Endothelial cell of umbilical vein (primary cell): ENCODE measurements around the gene PDCD7. TPM values are rescaled to one million over a fixed set of nuclear protein-coding genes. Genes with fewer than 3 reads are reported as not detected.
"Not testable (repeated sequence)": the region's sequence is repeated elsewhere in the genome, so short reads cannot be mapped to it uniquely, and the experiment has no call there.

Experiments used
- BruUV-seq: library from RNA; stranded (reverse); fragments of 400-500 nt; replicated peaks from 2 replicates; lab custom pipeline; 2021; lab: Mats Ljungman, UMichigan
- CTCF ChIA-PET: fragments of 300-600, 350-600 bp; sonication (Branson Sonifier 250); formaldehyde crosslinking; loops from one replicate; lab custom pipeline; 2021; ENCODE audit warnings: antibody characterized with exemption, inconsistent platforms; lab: Charles Lee
- POLR2A ChIA-PET: fragments of 300-600, 350-600 bp; sonication (Branson Sonifier 250); formaldehyde crosslinking; loops from one replicate; lab custom pipeline; 2021; ENCODE audit warnings: antibody characterized with exemption, inconsistent platforms; lab: Charles Lee
- DNase-seq: peaks from one replicate; pipeline ENCODE4 v3.0.0-alpha.2; 2011; ENCODE audit warnings: low read depth, low spot score
- FAIRE-seq: peaks from 2 replicates; lab custom pipeline; 2011; peaks lifted over from hg19 to GRCh38; lab: Jason Lieb, UNC
- H2AFZ ChIP-seq: 2 replicates; pipeline ENCODE4 v1.6.0; 2012; ENCODE audit warnings: low read depth, low read length, control low read depth, inconsistent platforms
- H3K27ac ChIP-seq: 2 replicates; pipeline ENCODE4 v1.5.1; 2011; ENCODE audit warnings: low read depth, mild to moderate bottlenecking, control low read depth, low read length, moderate library complexity; ENCODE audit not compliant: insufficient read depth
- H3K27me3 ChIP-seq, 2 experiments: 2 replicates each; pipeline versions ENCODE4 v1.6.0 to v1.6.1; 2011; ENCODE audit warnings: low read length in 2 of 2, mixed read lengths in 1 of 2; ENCODE audit not compliant: control insufficient read depth in 2 of 2, insufficient read depth in 2 of 2
- H3K36me3 ChIP-seq, 2 experiments: 2 replicates in 1 of 2; 3 replicates in 1 of 2; pipeline ENCODE4 v1.5.1; 2011; ENCODE audit warnings: low read length in 2 of 2, mild to moderate bottlenecking in 1 of 2, moderate library complexity in 1 of 2; ENCODE audit not compliant: control insufficient read depth in 2 of 2, insufficient read depth in 2 of 2; ENCODE audit errors: extremely low read depth in 1 of 2
- H3K4me1 ChIP-seq: 3 replicates; pipeline ENCODE4 v1.5.1; 2011; ENCODE audit warnings: mild to moderate bottlenecking, low read length; ENCODE audit not compliant: control insufficient read depth, insufficient read depth; ENCODE audit errors: extremely low read depth
- H3K4me2 ChIP-seq: 2 replicates; pipeline ENCODE4 v1.6.1; 2011; ENCODE audit warnings: low read length, control low read depth, mixed read lengths; ENCODE audit not compliant: insufficient read depth
- H3K4me3 ChIP-seq, 3 experiments: fragments of 200-600 bp in 1 of 3; sonication (generic), shearing (Covaris generic) in 1 of 3; replicated peaks in 1 of 3; 2 replicates each; pipeline ENCODE4 v1.5.1; 2011 to 2016; ENCODE audit warnings: control low read depth in 3 of 3, low read length in 3 of 3, mild to moderate bottlenecking in 2 of 3, inconsistent platforms in 1 of 3, low read depth in 1 of 3, moderate library complexity in 1 of 3; ENCODE audit not compliant: insufficient read depth in 1 of 3
- H3K79me2 ChIP-seq: 2 replicates; pipeline ENCODE4 v1.6.0; 2012; ENCODE audit warnings: low read length, inconsistent platforms; ENCODE audit not compliant: control insufficient read depth, insufficient read depth
- H3K9ac ChIP-seq: replicated peaks from 2 replicates; pipeline ENCODE3; 2011; ENCODE audit warnings: low read length, control low read depth; ENCODE audit not compliant: insufficient read depth; ENCODE audit errors: extremely low read depth
- H3K9me1 ChIP-seq: replicated peaks from 3 replicates; pipeline ENCODE4 v1.6.0; 2011; ENCODE audit warnings: mild to moderate bottlenecking, low read length; ENCODE audit not compliant: control insufficient read depth, insufficient read depth; ENCODE audit errors: extremely low read depth
- H3K9me3 ChIP-seq: replicated peaks from 2 replicates; pipeline ENCODE4 v1.5.1; 2012; ENCODE audit warnings: low read length, inconsistent platforms; ENCODE audit not compliant: control insufficient read depth, insufficient read depth
- H4K20me1 ChIP-seq: replicated peaks from 2 replicates; pipeline ENCODE3; 2011; ENCODE audit warnings: mild to moderate bottlenecking, low read length; ENCODE audit not compliant: control insufficient read depth, insufficient read depth; ENCODE audit errors: extremely low read depth
- EZH2 ChIP-seq: IDR thresholded peaks from 2 replicates; pipeline ENCODE4 v1.6.1; 2012; ENCODE audit warnings: borderline replicate concordance, low read depth, mild to moderate bottlenecking, moderate library complexity, low read length, inconsistent platforms; ENCODE audit not compliant: severe bottlenecking
- FOS ChIP-seq: IDR thresholded peaks from 2 replicates; pipeline ENCODE4 v1.6.1; 2011; ENCODE audit warnings: mild to moderate bottlenecking, low read length, moderate library complexity, borderline replicate concordance; ENCODE audit not compliant: insufficient read depth
- GATA2 ChIP-seq: IDR thresholded peaks from 2 replicates; pipeline ENCODE4 v1.7.0; 2011; ENCODE audit warnings: low read depth, mild to moderate bottlenecking, moderate library complexity, mixed read lengths, low read length; ENCODE audit not compliant: insufficient read length, insufficient read depth
- JUN ChIP-seq: IDR thresholded peaks from 2 replicates; pipeline ENCODE4 v1.6.1; 2011; ENCODE audit warnings: borderline replicate concordance, low read depth; ENCODE audit not compliant: insufficient read length, insufficient read depth
- MAX ChIP-seq: IDR thresholded peaks from 2 replicates; pipeline ENCODE4 v1.6.1; 2011; ENCODE audit not compliant: insufficient read depth, insufficient read length
- POLR2A ChIP-seq: IDR thresholded peaks from 2 replicates; pipeline ENCODE4 v1.6.1; 2012; ENCODE audit warnings: low read depth, mild to moderate bottlenecking, control low read depth, low read length
- dilution Hi-C: fragments of 300-500 bp; cut with MboI; formaldehyde crosslinking; loops from one replicate; pipeline ENCODE4 v1.15.0; 2019; ENCODE audit warnings: low sequenced_read_pairs; ENCODE audit not compliant: extremely low pct_ligation_motif_present
- intact Hi-C: fragments of 100-400 bp; cut with micrococcal nuclease; formaldehyde crosslinking; loops from one replicate; pipeline ENCODE4 v1.10.0; 2022
- polyA plus RNA-seq, 4 experiments: library from polyadenylated mRNA; depleted of rRNA in 3 of 4; stranded (reverse) in 3 of 4; unstranded in 1 of 4; fragments of >200 nt; gene quantifications; 2 replicates each; pipeline versions ENCODE4 v1.2.1 to v1.2.3, GENCODE V29; 2011 to 2012; ENCODE audit warnings: missing spikeins in 1 of 4
- total RNA-seq: library from RNA; stranded (reverse); gene quantifications from 2 replicates; pipeline ENCODE4 v1.2.3, GENCODE V29; 2021

Gene PDCD7
- total and polyA plus RNA-seq, 2 donors (not counting 3 experiments of a cell fraction or from before 2014, with no cell fraction given), result 12.1 to 19.5 TPM

GRCh38 chr15:65077291-65077980, 56.2 kb downstream of the PDCD7 start:
- Histone ChIP-seq H3K27me3 (peaks cover 29 to 32% of the 10 kb centered on the region in 2 experiments), H3K27ac (no peak overlapping the region), H3K36me3 (no peaks in the 10 kb centered on the region), H3K9me3 (no peaks in the 10 kb centered on the region), H3K4me2 (no peak overlapping the region), H3K79me2 (no peaks in the 10 kb centered on the region), H3K4me1 (no peaks in the 10 kb centered on the region), H3K9ac (no peak overlapping the region), H3K9me1 (no peaks in the 10 kb centered on the region), H3K4me3 (no peak overlapping the region), H2AFZ (no peak overlapping the region), H4K20me1 (no peaks in the 10 kb centered on the region)
- no peak for DNase-seq
- dilution Hi-C loops, result no loop called here
- TF ChIP-seq EZH2 (peak; percentile 82), FOS (no peak)
- BruUV-seq, result no TSS peak
- ChIA-PET POLR2A (no interaction called here), CTCF (interaction anchor here (0.5 to 6.0 kb wide), 10 partner anchors 10 to 346 kb away, joined by 3 to 89 read pairs (median 12); partner anchors contain the start of gene RASL12)
- intact Hi-C loops, result no loop called here
- no peak for FAIRE-seq

GRCh38 chr15:65076486-65077290, 56.9 kb downstream of the PDCD7 start, which contains the start of gene KBTBD13:
TSS of gene KBTBD13 (plus strand) at chr15:65076746. CDS start at chr15:65076816, 70 bp downstream.
- no peak within 1 kb of the TSS for H2AFZ ChIP-seq
- no peaks in the 10 kb centered on the region for H3K9me1 ChIP-seq
- H3K27me3 ChIP-seq, result peaks cover 24 to 25% of the 10 kb centered on the region in 2 experiments
- CTCF ChIA-PET, result interaction anchor here (1.0 to 6.0 kb wide), 9 partner anchors 9 to 349 kb away, joined by 3 to 89 read pairs (median 14); partner anchors contain the start of gene RASL12
- no peak within 1 kb of the TSS for H3K27ac ChIP-seq
- dilution Hi-C loops (no loop called here), intact Hi-C loops (no loop called here)
- H3K4me2 ChIP-seq, result no peak within 1 kb of the TSS
- no peaks in the 10 kb centered on the region for H3K36me3 ChIP-seq
- H3K9me3 ChIP-seq, result no peaks in the 10 kb centered on the region
- no peaks in the 10 kb centered on the region for H3K4me1 ChIP-seq
- DNase-seq (no peak), FAIRE-seq (no peak)
- H3K4me3 ChIP-seq, result no peak within 1 kb of the TSS
- TF ChIP-seq MAX (no peak), GATA2 (no peak), POLR2A (no peak), JUN (no peak), FOS (no peak)
- no peaks in the 10 kb centered on the region for H4K20me1 ChIP-seq
- POLR2A ChIA-PET, result no interaction called here
- H3K79me2 ChIP-seq, result no peaks in the 10 kb centered on the region
- no peak within 1 kb of the TSS for H3K9ac ChIP-seq
- no TSS peak for BruUV-seq

GRCh38 chr15:65075607-65076395, 57.8 kb downstream of the PDCD7 start:
- H3K27ac ChIP-seq, H2AFZ ChIP-seq, H3K9me1 ChIP-seq, POLR2A ChIA-PET, dilution Hi-C loops, BruUV-seq, H3K9ac ChIP-seq, FAIRE-seq, H3K4me1 ChIP-seq, DNase-seq, H3K9me3 ChIP-seq, H3K79me2 ChIP-seq, H3K4me2 ChIP-seq, H3K4me3 ChIP-seq, H4K20me1 ChIP-seq, H3K36me3 ChIP-seq, intact Hi-C loops: not testable (repeated sequence)
- CTCF ChIA-PET, result interaction anchor here (1.1 to 6.0 kb wide), 8 partner anchors 8 to 348 kb away, joined by 3 to 89 read pairs (median 19); partner anchors contain the start of gene RASL12
- H3K27me3 ChIP-seq, result peaks cover 18 to 20% of the 10 kb centered on the region in 2 experiments
